ENCODE data around the gene HOXB4. TPM values are rescaled to one million over a fixed set of nuclear protein-coding genes. Genes with fewer than 3 reads are reported as not detected.

The HOXB4 gene
- total and polyA plus RNA-seq, 2 donors from 2014 or later: 4.4 to 22.6 TPM

DNA sequence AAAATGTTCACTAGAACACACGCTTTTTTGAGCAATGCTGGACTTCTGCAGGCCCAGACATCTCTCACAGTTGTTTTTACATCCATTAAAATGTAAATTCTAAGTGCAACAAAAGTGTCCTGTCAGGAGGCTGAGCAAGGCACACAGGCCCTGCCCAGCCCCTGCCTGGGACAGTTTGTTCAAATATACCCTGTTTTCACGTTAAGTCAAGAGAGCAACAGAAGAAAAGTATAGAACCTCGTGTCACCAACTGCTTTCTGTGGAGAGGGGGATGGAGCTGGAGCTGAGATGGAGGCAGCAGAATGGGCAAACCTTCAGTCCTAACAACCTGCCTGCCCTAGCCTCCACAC is 28.9 kb downstream of the HOXB4 start:
- Histone ChIP-seq H3K9ac (ENCODE audit: low read length in 3 of 3) (peak overlapping the region in 1 of 3 donors; percentile 15), H3K27ac (ENCODE audit: low read depth in 2 of 2, low read length in 2 of 2) (peak overlapping the region in 1 of 2 donors; percentile 87), H3K4me3 (ENCODE audit: low read length in 3 of 3) (no peak overlapping the region), H3K27me3 (ENCODE audit: control insufficient read depth, insufficient read depth, low read length) (no peaks in the 10 kb centered on the region), H3K4me1 (ENCODE audit: control insufficient read depth in 2 of 3, insufficient read depth in 2 of 3, low read depth in 1 of 3, low read length in 3 of 3) (peaks cover 9 to 27% (median 27%) of the 10 kb centered on the region in 3 donors), H3K36me3 (ENCODE audit: control insufficient read depth in 2 of 3, insufficient read depth in 3 of 3, low read length in 3 of 3) (peaks cover 0 to 3% (median 2%) of the 10 kb centered on the region in 3 donors), H3K9me3 (ENCODE audit: control insufficient read depth in 2 of 3, insufficient read depth in 1 of 3, low read length in 3 of 3) (no peaks in the 10 kb centered on the region)
- TF ChIP-seq, protein P1, sequence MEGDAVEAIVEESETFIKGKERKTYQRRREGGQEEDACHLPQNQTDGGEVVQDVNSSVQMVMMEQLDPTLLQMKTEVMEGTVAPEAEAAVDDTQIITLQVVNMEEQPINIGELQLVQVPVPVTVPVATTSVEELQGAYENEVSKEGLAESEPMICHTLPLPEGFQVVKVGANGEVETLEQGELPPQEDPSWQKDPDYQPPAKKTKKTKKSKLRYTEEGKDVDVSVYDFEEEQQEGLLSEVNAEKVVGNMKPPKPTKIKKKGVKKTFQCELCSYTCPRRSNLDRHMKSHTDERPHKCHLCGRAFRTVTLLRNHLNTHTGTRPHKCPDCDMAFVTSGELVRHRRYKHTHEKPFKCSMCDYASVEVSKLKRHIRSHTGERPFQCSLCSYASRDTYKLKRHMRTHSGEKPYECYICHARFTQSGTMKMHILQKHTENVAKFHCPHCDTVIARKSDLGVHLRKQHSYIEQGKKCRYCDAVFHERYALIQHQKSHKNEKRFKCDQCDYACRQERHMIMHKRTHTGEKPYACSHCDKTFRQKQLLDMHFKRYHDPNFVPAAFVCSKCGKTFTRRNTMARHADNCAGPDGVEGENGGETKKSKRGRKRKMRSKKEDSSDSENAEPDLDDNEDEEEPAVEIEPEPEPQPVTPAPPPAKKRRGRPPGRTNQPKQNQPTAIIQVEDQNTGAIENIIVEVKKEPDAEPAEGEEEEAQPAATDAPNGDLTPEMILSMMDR (IDR thresholded peaks at IDR 0.05; ENCODE audit: borderline replicate concordance, extremely low read depth, insufficient read depth): no peak
- intact Hi-C loops (cut with DNase I): no loop called here
- DNase-seq: peak in 3 of 5 donors; percentile 23 to 35 (median 35)
- FAIRE-seq: no peak

DNA sequence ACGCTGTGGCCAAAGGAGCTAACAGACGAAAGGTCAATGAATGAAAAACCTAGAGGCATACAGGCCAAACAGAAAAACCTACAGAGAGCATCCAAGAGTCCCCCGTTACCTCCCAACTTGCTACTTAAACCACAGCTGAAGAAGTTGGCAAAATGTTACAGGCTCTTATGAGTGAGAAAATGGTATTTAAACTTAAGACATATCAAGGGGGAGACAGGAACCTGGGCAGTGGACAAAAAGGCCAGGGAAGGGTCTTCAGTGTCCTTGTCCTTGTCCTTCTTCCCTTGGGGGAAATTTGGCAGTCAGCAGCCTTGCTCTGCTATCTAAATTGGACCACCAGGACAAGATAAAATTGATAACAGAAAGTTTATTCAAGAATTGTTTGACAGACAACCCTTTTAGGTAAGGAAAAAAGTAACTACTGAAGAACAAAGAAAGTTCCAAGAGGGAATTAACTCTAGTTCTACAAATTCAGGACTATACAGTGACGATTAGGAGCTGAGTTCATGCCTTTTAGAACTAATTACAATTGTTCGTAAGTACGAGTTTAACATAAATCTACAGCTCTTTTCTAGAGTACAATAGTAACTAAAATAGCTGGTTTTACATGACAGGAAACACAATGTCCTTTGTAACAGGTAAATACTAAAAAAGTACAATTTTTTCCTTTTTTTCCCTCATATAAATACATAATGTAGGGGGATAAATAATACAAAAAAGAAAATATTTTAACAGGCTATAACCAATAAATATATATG is 29.4 kb downstream of the HOXB4 start:
- H3K27me3 ChIP-seq (ENCODE audit: control insufficient read depth, insufficient read depth, low read length): no peaks in the 10 kb centered on the region
- DNase-seq (peak in 1 of 5 donors; percentile 12), FAIRE-seq (no peak)
- H3K36me3 ChIP-seq (ENCODE audit: control insufficient read depth in 2 of 3, insufficient read depth in 3 of 3, low read length in 3 of 3): peaks cover 0 to 3% (median 2%) of the 10 kb centered on the region in 3 donors
- TF ChIP-seq, protein P1 (IDR thresholded peaks at IDR 0.05; ENCODE audit: borderline replicate concordance, extremely low read depth, insufficient read depth): no peak
- no peaks in the 10 kb centered on the region for H3K9me3 ChIP-seq (ENCODE audit: control insufficient read depth in 2 of 3, insufficient read depth in 1 of 3, low read length in 3 of 3)
- H3K27ac ChIP-seq (ENCODE audit: low read depth in 2 of 2, low read length in 2 of 2): peak overlapping the region; percentile 67 to 87
- H3K9ac ChIP-seq (ENCODE audit: low read length in 3 of 3): peak overlapping the region in 2 of 3 donors; percentile 22 to 69
- no peak overlapping the region for H3K4me3 ChIP-seq (ENCODE audit: low read length in 3 of 3)
- H3K4me1 ChIP-seq (ENCODE audit: control insufficient read depth in 2 of 3, insufficient read depth in 2 of 3, low read depth in 1 of 3, low read length in 3 of 3): peaks cover 9 to 27% (median 27%) of the 10 kb centered on the region in 3 donors
- intact Hi-C loops (cut with DNase I): no loop called here

DNA sequence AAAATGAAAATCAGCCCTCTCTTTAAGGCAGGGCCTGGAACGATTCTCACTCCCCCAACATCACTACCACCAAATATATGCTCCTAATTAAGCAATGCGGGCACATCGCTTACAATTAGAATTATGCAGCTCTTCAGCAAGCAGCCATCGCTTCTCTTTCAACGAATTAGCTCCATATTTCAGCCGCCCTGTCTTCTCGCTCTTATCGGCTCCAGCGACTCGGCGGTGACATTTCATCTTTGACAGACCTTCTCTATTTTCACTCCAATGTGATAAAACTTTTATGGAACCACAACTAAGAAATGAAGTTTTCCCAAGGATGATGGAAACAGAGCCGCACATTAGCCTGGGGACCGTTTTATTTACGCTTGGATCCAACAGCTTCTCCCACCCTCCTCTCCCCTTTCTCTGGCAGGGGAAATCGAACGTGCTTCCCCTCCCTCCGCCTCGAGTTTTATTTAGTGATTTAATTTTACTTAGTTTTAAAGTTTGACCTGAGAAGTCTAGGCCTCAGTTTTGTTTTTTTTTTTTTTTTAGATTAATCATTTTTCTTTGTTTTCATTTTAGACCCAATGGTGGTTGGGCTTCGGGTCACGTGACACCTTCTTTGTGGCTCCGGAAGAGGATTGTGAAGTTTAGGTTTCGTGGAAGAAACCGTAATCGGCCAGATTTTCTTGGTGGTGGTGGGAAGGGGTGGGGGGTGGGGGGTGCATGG is 30.2 kb downstream of the HOXB4 start:
- Histone ChIP-seq H3K9ac (ENCODE audit: low read length in 3 of 3) (peak overlapping the region in 2 of 3 donors; percentile 1 to 69), H3K4me3 (ENCODE audit: low read length in 3 of 3) (peak overlapping the region; percentile 37 to 45 (median 39)), H3K36me3 (ENCODE audit: control insufficient read depth in 2 of 3, insufficient read depth in 3 of 3, low read length in 3 of 3) (peaks cover 0 to 3% (median 2%) of the 10 kb centered on the region in 3 donors), H3K27ac (ENCODE audit: low read depth in 2 of 2, low read length in 2 of 2) (peak overlapping the region; percentile 67 to 87), H3K27me3 (ENCODE audit: control insufficient read depth, insufficient read depth, low read length) (no peaks in the 10 kb centered on the region), H3K4me1 (ENCODE audit: control insufficient read depth in 2 of 3, insufficient read depth in 2 of 3, low read depth in 1 of 3, low read length in 3 of 3) (peaks cover 9 to 27% (median 27%) of the 10 kb centered on the region in 3 donors), H3K9me3 (ENCODE audit: control insufficient read depth in 2 of 3, insufficient read depth in 1 of 3, low read length in 3 of 3) (no peaks in the 10 kb centered on the region)
- intact Hi-C loops (cut with DNase I): no loop called here
- FAIRE-seq (no peak), DNase-seq (peak in 4 of 5 donors; percentile 62 to 84 (median 76))
- TF ChIP-seq, protein P1 (IDR thresholded peaks at IDR 0.05; ENCODE audit: borderline replicate concordance, extremely low read depth, insufficient read depth): no peak
